ENCODE data around the gene TUBB3.

The TUBB3 gene

DNA sequence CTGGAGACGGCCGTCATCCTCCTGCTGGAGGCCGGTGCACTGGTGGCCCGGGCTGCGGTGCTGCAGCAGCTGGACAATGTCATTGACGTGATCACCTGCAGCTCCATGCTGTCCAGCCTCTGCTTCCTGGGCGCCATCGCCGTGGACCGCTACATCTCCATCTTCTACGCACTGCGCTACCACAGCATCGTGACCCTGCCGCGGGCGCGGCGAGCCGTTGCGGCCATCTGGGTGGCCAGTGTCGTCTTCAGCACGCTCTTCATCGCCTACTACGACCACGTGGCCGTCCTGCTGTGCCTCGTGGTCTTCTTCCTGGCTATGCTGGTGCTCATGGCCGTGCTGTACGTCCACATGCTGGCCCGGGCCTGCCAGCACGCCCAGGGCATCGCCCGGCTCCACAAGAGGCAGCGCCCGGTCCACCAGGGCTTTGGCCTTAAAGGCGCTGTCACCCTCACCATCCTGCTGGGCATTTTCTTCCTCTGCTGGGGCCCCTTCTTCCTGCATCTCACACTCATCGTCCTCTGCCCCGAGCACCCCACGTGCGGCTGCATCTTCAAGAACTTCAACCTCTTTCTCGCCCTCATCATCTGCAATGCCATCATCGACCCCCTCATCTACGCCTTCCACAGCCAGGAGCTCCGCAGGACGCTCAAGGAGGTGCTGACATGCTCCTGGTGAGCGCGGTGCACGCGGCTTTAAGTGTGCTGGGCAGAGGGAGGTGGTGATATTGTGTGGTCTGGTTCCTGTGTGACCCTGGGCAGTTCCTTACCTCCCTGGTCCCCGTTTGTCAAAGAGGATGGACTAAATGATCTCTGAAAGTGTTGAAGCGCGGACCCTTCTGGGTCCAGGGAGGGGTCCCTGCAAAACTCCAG, 3.4 kb upstream of the TUBB3 start:
- no peak for TF ChIP-seq GATA2 (IDR thresholded peaks at IDR 0.05; ENCODE audit: low read depth, low read length)
- no peak for TF ChIP-seq GATA3 (IDR thresholded peaks at IDR 0.05; ENCODE audit: low read depth, low read length)

- TF ChIP-seq GATA2 (IDR thresholded peaks at IDR 0.05; ENCODE audit: low read depth, low read length) (no peak), GATA3 (IDR thresholded peaks at IDR 0.05; ENCODE audit: low read depth, low read length) (no peak)
Observed at GRCh38 chr16:89920723-89921122, 2.4 kb upstream of the TUBB3 start.

- TF ChIP-seq GATA3 (IDR thresholded peaks at IDR 0.05; ENCODE audit: low read depth, low read length) (no peak), GATA2 (IDR thresholded peaks at IDR 0.05; ENCODE audit: low read depth, low read length) (no peak)
Observed at GRCh38 chr16:89921131-89921701, 1.9 kb upstream of the TUBB3 start.

DNA sequence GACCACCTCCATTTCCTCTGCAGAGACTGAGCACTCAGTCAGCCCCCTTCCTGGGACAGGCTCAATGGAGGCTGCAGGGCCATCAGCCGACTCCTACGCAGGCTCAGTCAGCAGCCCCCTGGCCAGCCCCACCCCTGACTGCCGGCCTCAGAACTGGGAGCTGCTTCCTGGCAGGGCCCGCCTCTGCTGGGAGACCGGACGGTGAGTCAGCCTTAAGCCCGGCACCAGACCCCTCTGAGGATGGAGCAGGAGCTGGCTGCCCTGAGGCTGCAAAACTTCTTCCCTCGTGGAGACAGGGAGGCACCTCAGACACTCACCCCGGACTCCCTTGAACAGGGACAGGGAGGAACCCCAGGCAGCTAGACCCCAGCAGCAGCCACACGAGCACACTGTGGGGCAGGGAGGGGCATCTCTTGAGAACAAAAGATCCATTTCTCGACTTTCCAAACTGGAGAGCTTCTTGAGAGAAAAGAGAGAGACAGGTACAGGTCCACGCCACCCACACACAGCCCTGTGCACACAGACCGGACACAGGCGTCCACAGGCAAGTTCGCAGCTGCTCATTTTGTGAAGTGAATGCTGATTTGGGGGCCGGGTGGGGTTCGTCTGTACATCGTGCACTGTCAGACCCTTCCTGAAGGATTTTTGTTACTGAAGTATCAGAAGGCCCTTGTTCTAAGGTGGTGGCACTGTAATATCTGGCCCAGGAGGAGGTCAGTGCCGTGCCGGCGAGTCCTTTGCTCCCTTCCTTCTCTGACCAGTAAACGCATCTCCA, 1.3 kb upstream of the TUBB3 start:
- TF ChIP-seq GATA2 (IDR thresholded peaks at IDR 0.05; ENCODE audit: low read depth, low read length) (no peak), GATA3 (IDR thresholded peaks at IDR 0.05; ENCODE audit: low read depth, low read length) (no peak)

DNA sequence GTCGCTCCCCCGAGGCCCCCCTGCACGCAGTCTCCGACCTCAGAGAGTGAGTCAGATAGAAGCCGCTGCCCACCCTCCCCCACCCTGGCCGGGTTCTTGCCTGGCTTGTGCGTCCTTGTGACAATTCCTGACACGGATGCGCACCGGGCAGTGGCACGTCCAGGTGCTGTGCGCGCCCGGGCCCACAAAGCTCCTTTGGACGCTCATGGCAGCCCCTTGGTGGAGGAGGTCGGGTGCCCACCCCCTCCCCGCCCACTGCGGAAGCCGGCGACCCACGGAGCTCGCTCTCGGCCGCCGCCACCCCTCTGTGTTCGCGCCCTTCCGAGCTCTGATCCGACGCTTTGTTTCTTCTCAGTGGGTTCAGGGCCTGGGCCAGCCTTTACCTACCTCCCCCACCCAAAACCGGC, 662 bp upstream of the TUBB3 start:
- TF ChIP-seq GATA3 (IDR thresholded peaks at IDR 0.05; ENCODE audit: low read depth, low read length) (no peak), GATA2 (IDR thresholded peaks at IDR 0.05; ENCODE audit: low read depth, low read length) (no peak)

DNA sequence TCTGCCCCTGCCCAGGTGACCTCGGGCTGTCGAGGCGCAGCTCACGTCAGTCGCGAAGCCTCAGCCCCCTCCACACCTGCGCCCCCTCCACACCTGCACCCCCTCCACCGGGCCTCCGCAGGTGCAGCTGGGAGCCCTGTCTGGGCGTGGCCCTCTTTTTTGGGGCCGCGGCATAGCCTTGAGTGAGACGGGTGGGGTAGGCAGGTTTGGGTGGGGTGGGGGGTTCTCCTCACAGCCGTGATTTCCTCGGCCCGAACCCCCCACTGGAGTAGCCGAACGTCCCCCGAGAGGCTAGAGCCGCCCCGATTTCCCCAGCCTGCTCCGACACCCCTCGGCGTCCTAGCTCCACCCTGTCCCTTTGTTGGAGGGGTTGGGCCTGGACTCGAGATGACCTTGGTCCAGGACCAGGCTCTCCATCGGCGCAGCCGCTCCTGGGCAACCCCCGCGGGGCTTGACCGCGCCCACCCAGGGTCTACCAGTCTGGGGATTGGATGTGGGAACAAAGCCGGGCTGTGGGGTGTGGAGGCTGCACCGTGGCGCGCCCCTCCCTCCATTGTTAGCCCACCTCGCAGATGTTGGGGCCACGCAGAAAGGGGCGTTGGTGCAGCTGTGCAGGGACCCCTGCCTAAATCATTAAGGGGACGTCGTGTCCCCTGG, 626 bp downstream of the TUBB3 start:
- TF ChIP-seq GATA3 (IDR thresholded peaks at IDR 0.05; ENCODE audit: low read depth, low read length) (no peak), GATA2 (IDR thresholded peaks at IDR 0.05; ENCODE audit: low read depth, low read length) (no peak)

- TF ChIP-seq GATA3 (IDR thresholded peaks at IDR 0.05; ENCODE audit: low read depth, low read length) (no peak), GATA2 (IDR thresholded peaks at IDR 0.05; ENCODE audit: low read depth, low read length) (no peak)
Observed at GRCh38 chr16:89924297-89924924, 1.3 kb downstream of the TUBB3 start.

GRCh38 chr16:89924925-89925307, 1.8 kb downstream of the TUBB3 start:
- TF ChIP-seq GATA3 (IDR thresholded peaks at IDR 0.05; ENCODE audit: low read depth, low read length) (no peak), GATA2 (IDR thresholded peaks at IDR 0.05; ENCODE audit: low read depth, low read length) (no peak)

GRCh38 chr16:89925596-89926079, 2.5 kb downstream of the TUBB3 start:
- TF ChIP-seq GATA3 (IDR thresholded peaks at IDR 0.05; ENCODE audit: low read depth, low read length) (no peak), GATA2 (IDR thresholded peaks at IDR 0.05; ENCODE audit: low read depth, low read length) (no peak)

DNA sequence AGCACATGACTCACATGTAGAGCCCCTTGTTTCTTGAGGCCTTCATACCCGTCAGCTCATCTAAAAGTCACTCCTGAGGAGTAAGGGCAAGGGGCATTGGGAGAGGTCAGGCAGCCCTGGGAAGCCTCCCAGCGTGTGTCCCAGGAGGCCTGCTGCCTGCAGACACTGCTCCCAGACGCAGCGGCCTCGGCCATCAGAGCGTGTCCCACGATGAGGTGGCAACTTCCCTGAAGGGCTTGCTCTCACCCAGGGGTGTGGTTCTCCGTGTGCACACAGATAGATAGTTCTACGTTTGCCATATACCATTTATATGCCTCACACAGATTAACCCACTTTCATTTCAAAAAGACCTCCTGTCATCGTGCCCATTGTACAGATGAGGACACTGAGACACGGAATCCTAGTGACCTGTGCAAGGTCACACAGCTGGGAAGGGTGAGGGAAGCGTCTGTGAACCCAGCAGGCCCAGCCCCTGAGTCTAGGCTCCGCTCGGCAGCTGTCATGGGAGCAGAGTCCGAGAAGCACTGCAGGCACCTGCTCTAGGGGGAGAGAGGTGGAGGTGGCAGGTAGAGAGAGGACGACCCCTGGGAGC, 8.3 kb downstream of the TUBB3 start:
- no peak for TF ChIP-seq GATA3 (IDR thresholded peaks at IDR 0.05; ENCODE audit: low read depth, low read length)
- TF ChIP-seq GATA2 (IDR thresholded peaks at IDR 0.05; ENCODE audit: low read depth, low read length) = no peak

- TF ChIP-seq GATA2 (IDR thresholded peaks at IDR 0.05; ENCODE audit: low read depth, low read length) (no peak), GATA3 (IDR thresholded peaks at IDR 0.05; ENCODE audit: low read depth, low read length) (no peak)
Observed at GRCh38 chr16:89931964-89932363, 8.8 kb downstream of the TUBB3 start.

DNA sequence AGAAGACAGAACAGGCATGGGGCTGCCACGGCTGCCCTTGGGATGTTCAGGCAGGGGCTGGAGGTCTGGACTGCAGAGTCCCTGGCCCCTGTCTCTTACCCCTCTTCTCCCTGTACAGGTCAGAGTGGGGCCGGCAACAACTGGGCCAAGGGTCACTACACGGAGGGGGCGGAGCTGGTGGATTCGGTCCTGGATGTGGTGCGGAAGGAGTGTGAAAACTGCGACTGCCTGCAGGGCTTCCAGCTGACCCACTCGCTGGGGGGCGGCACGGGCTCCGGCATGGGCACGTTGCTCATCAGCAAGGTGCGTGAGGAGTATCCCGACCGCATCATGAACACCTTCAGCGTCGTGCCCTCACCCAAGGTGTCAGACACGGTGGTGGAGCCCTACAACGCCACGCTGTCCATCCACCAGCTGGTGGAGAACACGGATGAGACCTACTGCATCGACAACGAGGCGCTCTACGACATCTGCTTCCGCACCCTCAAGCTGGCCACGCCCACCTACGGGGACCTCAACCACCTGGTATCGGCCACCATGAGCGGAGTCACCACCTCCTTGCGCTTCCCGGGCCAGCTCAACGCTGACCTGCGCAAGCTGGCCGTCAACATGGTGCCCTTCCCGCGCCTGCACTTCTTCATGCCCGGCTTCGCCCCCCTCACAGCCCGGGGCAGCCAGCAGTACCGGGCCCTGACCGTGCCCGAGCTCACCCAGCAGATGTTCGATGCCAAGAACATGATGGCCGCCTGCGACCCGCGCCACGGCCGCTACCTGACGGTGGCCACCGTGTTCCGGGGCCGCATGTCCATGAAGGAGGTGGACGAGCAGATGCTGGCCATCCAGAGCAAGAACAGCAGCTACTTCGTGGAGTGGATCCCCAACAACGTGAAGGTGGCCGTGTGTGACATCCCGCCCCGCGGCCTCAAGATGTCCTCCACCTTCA, 11.7 kb downstream of the TUBB3 start:
- TF ChIP-seq GATA3 (IDR thresholded peaks at IDR 0.05; ENCODE audit: low read depth, low read length) = no peak
- no peak for TF ChIP-seq GATA2 (IDR thresholded peaks at IDR 0.05; ENCODE audit: low read depth, low read length)
